Measurements from ENCODE around the gene LHPP.

LHPP gene

GRCh38 chr10:124428207-124428777 lies 33.3 kb upstream of the LHPP start (continued):
- TF ChIP-seq PRDM6 (tag by site-specific recombination; IDR thresholded peaks at IDR 0.05) = no peak; the same call in 1 of the 2 replicates
- TF ChIP-seq HOXD13 (CRISPR knock-in tag; IDR thresholded peaks at IDR 0.05; ENCODE audit: borderline replicate concordance) = no peak
- no peak for TF ChIP-seq ZFP37 (tag by site-specific recombination; IDR thresholded peaks at IDR 0.05)
- TF ChIP-seq ATF2 (tag by site-specific recombination; IDR thresholded peaks at IDR 0.05; ENCODE audit: low read depth) = no peak
- no peak for TF ChIP-seq ZNF639 (tag by site-specific recombination; IDR thresholded peaks at IDR 0.05)
- no peak for TF ChIP-seq ZNF404 (tag by site-specific recombination; IDR thresholded peaks at IDR 0.05)
- no peak for TF ChIP-seq INSM2 (tag by site-specific recombination; IDR thresholded peaks at IDR 0.05)
- TF ChIP-seq ZNF16 (tag by site-specific recombination; IDR thresholded peaks at IDR 0.05; ENCODE audit: low read depth) = no peak
- no peak for TF ChIP-seq PRDM2 (tag by site-specific recombination; IDR thresholded peaks at IDR 0.05; ENCODE audit: borderline replicate concordance)
- no peak for TF ChIP-seq ZNF580 (tag by site-specific recombination; IDR thresholded peaks at IDR 0.05)
- no peak for TF ChIP-seq ZNF280D (tag by site-specific recombination; IDR thresholded peaks at IDR 0.05)
- TF ChIP-seq OSR2 (tag by site-specific recombination; IDR thresholded peaks at IDR 0.05) = peak; percentile 32; the same call in 1 of the 2 replicates
- no peak for TF ChIP-seq ZNF2 (tag by site-specific recombination; IDR thresholded peaks at IDR 0.05)
- TF ChIP-seq GLIS1 (tag by site-specific recombination; IDR thresholded peaks at IDR 0.05) = peak; percentile 98
- TF ChIP-seq ZNF670 (tag by site-specific recombination; IDR thresholded peaks at IDR 0.05; ENCODE audit: low read depth) = no peak
- no peak for TF ChIP-seq ZBTB21 (tag by site-specific recombination; IDR thresholded peaks at IDR 0.05)
- TF ChIP-seq IKZF3 (tag by site-specific recombination; IDR thresholded peaks at IDR 0.05) = no peak
- no peak for TF ChIP-seq SCRT2 (tag by site-specific recombination; IDR thresholded peaks at IDR 0.05)
- no peak for TF ChIP-seq ZEB2 (tag by site-specific recombination; IDR thresholded peaks at IDR 0.05)
- TF ChIP-seq TRIM28 (IDR thresholded peaks at IDR 0.05; ENCODE audit: borderline replicate concordance, low read length) = no peak
- TF ChIP-seq ZNF184 (tag by site-specific recombination; IDR thresholded peaks at IDR 0.05) = peak; percentile 22; the same call in 1 of the 2 replicates
- no peak for TF ChIP-seq ZNF169 (tag by site-specific recombination; IDR thresholded peaks at IDR 0.05)
- TF ChIP-seq ZNF132 (tag by site-specific recombination; IDR thresholded peaks at IDR 0.05; ENCODE audit: borderline replicate concordance) = no peak
